AML-193 (cell line): ENCODE data around the gene HYDIN.
A peak's percentile ranks its signal among the peaks of the same experiment; 100 is the strongest.
"Not testable (repeated sequence)": the region's sequence is repeated elsewhere in the genome, so short reads cannot be mapped to it uniquely, and the experiment has no call there.

Experiments used
- DNase-seq, 2 experiments: peaks; one replicate each; lab custom pipeline; 2025; lab: John Stamatoyannopoulos, UW

The HYDIN gene

GRCh38 chr16:70823498-70824118 lies 406.9 kb downstream of the HYDIN start:
- not testable (repeated sequence) for DNase-seq

- DNase-seq: not testable (repeated sequence)
These were observed 407.8 kb downstream of the HYDIN start for GRCh38 chr16:70822734-70823133.

- DNase-seq: not testable (repeated sequence)
These were observed 412.4 kb downstream of the HYDIN start for GRCh38 chr16:70818088-70818487.

- no peak for DNase-seq
These were observed 421.0 kb downstream of the HYDIN start for GRCh38 chr16:70809392-70810060.

- DNase-seq: no peak
These were observed 422.2 kb downstream of the HYDIN start for GRCh38 chr16:70808371-70808770.

GRCh38 chr16:70805787-70806186 lies 424.7 kb downstream of the HYDIN start:
- no peak for DNase-seq

GRCh38 chr16:70805380-70805779 lies 425.1 kb downstream of the HYDIN start:
- no peak for DNase-seq

GRCh38 chr16:70804734-70805169 lies 425.8 kb downstream of the HYDIN start:
- no peak for DNase-seq

GRCh38 chr16:70804153-70804733 lies 426.3 kb downstream of the HYDIN start:
- peak; percentile 38 to 60 for DNase-seq

- no peak for DNase-seq
These were observed 427.2 kb downstream of the HYDIN start for GRCh38 chr16:70803319-70803718.

GRCh38 chr16:70801611-70802010 lies 428.9 kb downstream of the HYDIN start:
- no peak for DNase-seq

GRCh38 chr16:70800781-70801480 lies 429.6 kb downstream of the HYDIN start, which contains the start of gene VAC14:
Gene VAC14 (minus strand): TSS chr16:70801158. CDS start chr16:70800900, 258 bp downstream.
- peak; percentile 73 for DNase-seq

- no peak for DNase-seq
These were observed 430.2 kb downstream of the HYDIN start for GRCh38 chr16:70800311-70800710.

- DNase-seq: no peak
These were observed 434.2 kb downstream of the HYDIN start for GRCh38 chr16:70796301-70796700.

GRCh38 chr16:70795296-70795912 lies 435.1 kb downstream of the HYDIN start:
- DNase-seq: no peak

GRCh38 chr16:70793851-70794502 lies 436.5 kb downstream of the HYDIN start:
- no peak for DNase-seq

- no peak for DNase-seq
These were observed 439.7 kb downstream of the HYDIN start for GRCh38 chr16:70790815-70791214.

- no peak for DNase-seq
These were observed 440.7 kb downstream of the HYDIN start for GRCh38 chr16:70789595-70790447.

- DNase-seq: no peak
These were observed 441.6 kb downstream of the HYDIN start for GRCh38 chr16:70788668-70789594.
